T-helper 1 cell treated with Interleukin-12 subunit alpha and Interleukin-12 subunit beta and Interleukin-4 antibody, amounts not matched to agents 30 μg/mL and 1 μg/mL, for 36 hours (primary cell): ENCODE measurements around the gene RNF217.

Source experiments
- H3K27ac Mint-ChIP-seq: one replicate; pipeline ENCODE4 v1.8.0; 2021; ENCODE audit warnings: mild to moderate bottlenecking, mixed read lengths
- H3K27me3 Mint-ChIP-seq: one replicate; pipeline ENCODE4 v1.8.0; 2021; ENCODE audit warnings: low read depth, mixed read lengths
- H3K36me3 Mint-ChIP-seq: one replicate; pipeline ENCODE4 v1.8.0; 2021; ENCODE audit warnings: low read depth, mixed read lengths
- H3K4me1 Mint-ChIP-seq: one replicate; pipeline ENCODE4 v1.8.0; 2021; ENCODE audit warnings: low read depth, mixed read lengths
- H3K4me3 Mint-ChIP-seq: one replicate; pipeline ENCODE4 v1.8.0; 2021; ENCODE audit warnings: mild to moderate bottlenecking, moderate library complexity, mixed read lengths
- H3K9me3 Mint-ChIP-seq: one replicate; pipeline ENCODE4 v1.8.0; 2021; ENCODE audit warnings: mixed read lengths

The RNF217 gene

GRCh38 chr6:125008261-125008703, 46.0 kb downstream of the RNF217 start:
- no peaks in the 10 kb centered on the region for H3K36me3 Mint-ChIP-seq
- no peaks in the 10 kb centered on the region for H3K4me1 Mint-ChIP-seq
- no peak overlapping the region for H3K4me3 Mint-ChIP-seq
- H3K9me3 Mint-ChIP-seq = no peaks in the 10 kb centered on the region
- H3K27me3 Mint-ChIP-seq = no peaks in the 10 kb centered on the region
- no peak overlapping the region for H3K27ac Mint-ChIP-seq

- no peaks in the 10 kb centered on the region for H3K36me3 Mint-ChIP-seq
- H3K4me1 Mint-ChIP-seq = no peaks in the 10 kb centered on the region
- no peak overlapping the region for H3K27ac Mint-ChIP-seq
- no peak overlapping the region for H3K4me3 Mint-ChIP-seq
- H3K27me3 Mint-ChIP-seq = no peaks in the 10 kb centered on the region
- H3K9me3 Mint-ChIP-seq = no peaks in the 10 kb centered on the region
Observed at GRCh38 chr6:125008957-125009356, 46.7 kb downstream of the RNF217 start.

- H3K9me3 Mint-ChIP-seq = no peaks in the 10 kb centered on the region
- no peaks in the 10 kb centered on the region for H3K27me3 Mint-ChIP-seq
- H3K27ac Mint-ChIP-seq = no peak overlapping the region
- H3K4me1 Mint-ChIP-seq = no peaks in the 10 kb centered on the region
- H3K36me3 Mint-ChIP-seq = no peaks in the 10 kb centered on the region
- no peak overlapping the region for H3K4me3 Mint-ChIP-seq
Observed at GRCh38 chr6:125009578-125009977, 47.3 kb downstream of the RNF217 start.

GRCh38 chr6:125013938-125014660, 51.9 kb downstream of the RNF217 start:
- Mint-ChIP-seq H3K27me3 (no peaks in the 10 kb centered on the region), H3K9me3 (no peaks in the 10 kb centered on the region), H3K4me1 (no peaks in the 10 kb centered on the region), H3K4me3 (no peak overlapping the region), H3K36me3 (no peaks in the 10 kb centered on the region), H3K27ac (no peak overlapping the region)

GRCh38 chr6:125014661-125014957, 52.4 kb downstream of the RNF217 start:
- Mint-ChIP-seq H3K27ac (no peak overlapping the region), H3K27me3 (no peaks in the 10 kb centered on the region), H3K36me3 (no peaks in the 10 kb centered on the region), H3K4me3 (no peak overlapping the region), H3K9me3 (no peaks in the 10 kb centered on the region), H3K4me1 (no peaks in the 10 kb centered on the region)

GRCh38 chr6:125015152-125015551, 52.9 kb downstream of the RNF217 start:
- H3K4me3 Mint-ChIP-seq = no peak overlapping the region
- H3K36me3 Mint-ChIP-seq = no peaks in the 10 kb centered on the region
- H3K9me3 Mint-ChIP-seq = no peaks in the 10 kb centered on the region
- no peaks in the 10 kb centered on the region for H3K27me3 Mint-ChIP-seq
- no peaks in the 10 kb centered on the region for H3K4me1 Mint-ChIP-seq
- H3K27ac Mint-ChIP-seq = no peak overlapping the region

- H3K36me3 Mint-ChIP-seq = no peaks in the 10 kb centered on the region
Observed at GRCh38 chr6:125018136-125018535, 55.9 kb downstream of the RNF217 start.

GRCh38 chr6:125019281-125019680, 57.0 kb downstream of the RNF217 start:
- H3K27ac Mint-ChIP-seq = no peak overlapping the region
- H3K9me3 Mint-ChIP-seq = no peaks in the 10 kb centered on the region
- H3K27me3 Mint-ChIP-seq = no peaks in the 10 kb centered on the region
- no peaks in the 10 kb centered on the region for H3K36me3 Mint-ChIP-seq
- H3K4me3 Mint-ChIP-seq = no peak overlapping the region
- no peaks in the 10 kb centered on the region for H3K4me1 Mint-ChIP-seq

More at GRCh38 chr6:125018136-125018535, 55.9 kb downstream of the RNF217 start:
- Mint-ChIP-seq H3K27me3 (no peaks in the 10 kb centered on the region), H3K4me1 (no peaks in the 10 kb centered on the region), H3K4me3 (no peak overlapping the region), H3K27ac (no peak overlapping the region), H3K9me3 (no peaks in the 10 kb centered on the region)

GRCh38 chr6:125019918-125020317, 57.7 kb downstream of the RNF217 start:
- no peak overlapping the region for H3K27ac Mint-ChIP-seq
- H3K36me3 Mint-ChIP-seq = no peaks in the 10 kb centered on the region
- H3K4me1 Mint-ChIP-seq = no peaks in the 10 kb centered on the region
- no peak overlapping the region for H3K4me3 Mint-ChIP-seq
- H3K27me3 Mint-ChIP-seq = no peaks in the 10 kb centered on the region
- no peaks in the 10 kb centered on the region for H3K9me3 Mint-ChIP-seq

- no peaks in the 10 kb centered on the region for H3K4me1 Mint-ChIP-seq
- no peaks in the 10 kb centered on the region for H3K36me3 Mint-ChIP-seq
- H3K27ac Mint-ChIP-seq = no peak overlapping the region
- H3K9me3 Mint-ChIP-seq = no peaks in the 10 kb centered on the region
- H3K27me3 Mint-ChIP-seq = no peaks in the 10 kb centered on the region
- H3K4me3 Mint-ChIP-seq = no peak overlapping the region
Observed at GRCh38 chr6:125020385-125020784, 58.1 kb downstream of the RNF217 start.

GRCh38 chr6:125022391-125022989, 60.3 kb downstream of the RNF217 start:
- Mint-ChIP-seq H3K4me3 (no peak overlapping the region), H3K27ac (no peak overlapping the region), H3K27me3 (peaks cover under 1% of the 10 kb centered on the region), H3K36me3 (no peaks in the 10 kb centered on the region), H3K4me1 (no peaks in the 10 kb centered on the region), H3K9me3 (no peaks in the 10 kb centered on the region)

GRCh38 chr6:125025164-125025854, 63.1 kb downstream of the RNF217 start:
- H3K9me3 Mint-ChIP-seq = no peaks in the 10 kb centered on the region
- H3K4me3 Mint-ChIP-seq = no peak overlapping the region
- H3K36me3 Mint-ChIP-seq = no peaks in the 10 kb centered on the region
- peaks cover 3% of the 10 kb centered on the region for H3K27me3 Mint-ChIP-seq
- no peak overlapping the region for H3K27ac Mint-ChIP-seq
- H3K4me1 Mint-ChIP-seq = no peaks in the 10 kb centered on the region

GRCh38 chr6:125027287-125027686, 65.0 kb downstream of the RNF217 start:
- Mint-ChIP-seq H3K4me1 (no peaks in the 10 kb centered on the region), H3K36me3 (no peaks in the 10 kb centered on the region), H3K27ac (no peak overlapping the region)

GRCh38 chr6:125030969-125031368, 68.7 kb downstream of the RNF217 start:
- H3K27me3 Mint-ChIP-seq = peaks cover 3% of the 10 kb centered on the region
- no peaks in the 10 kb centered on the region for H3K9me3 Mint-ChIP-seq
- H3K27ac Mint-ChIP-seq = no peak overlapping the region
- no peak overlapping the region for H3K4me3 Mint-ChIP-seq
- no peaks in the 10 kb centered on the region for H3K36me3 Mint-ChIP-seq
- no peaks in the 10 kb centered on the region for H3K4me1 Mint-ChIP-seq

More at GRCh38 chr6:125027287-125027686, 65.0 kb downstream of the RNF217 start:
- no peaks in the 10 kb centered on the region for H3K9me3 Mint-ChIP-seq
- no peak overlapping the region for H3K4me3 Mint-ChIP-seq
- peaks cover 3% of the 10 kb centered on the region for H3K27me3 Mint-ChIP-seq

GRCh38 chr6:125031385-125031784, 69.1 kb downstream of the RNF217 start:
- Mint-ChIP-seq H3K4me3 (no peak overlapping the region), H3K4me1 (no peaks in the 10 kb centered on the region), H3K36me3 (no peaks in the 10 kb centered on the region), H3K27ac (no peak overlapping the region), H3K27me3 (peaks cover 3% of the 10 kb centered on the region), H3K9me3 (no peaks in the 10 kb centered on the region)
